HFF-Myc (cell line): ENCODE results near the gene SYCE3.

Source experiments
- DNase-seq: peaks from one replicate; pipeline ENCODE4 v3.0.0-alpha.2; 2011; ENCODE audit warnings: low read depth; ENCODE audit errors: extremely low read depth
- H3K4me3 ChIP-seq: replicated peaks from 2 replicates; pipeline ENCODE4 v1.5.1; 2011; ENCODE audit warnings: low read depth, mild to moderate bottlenecking, control low read depth, low read length
- TF ChIP-seq, protein P1 (sequence below): IDR thresholded peaks from 2 replicates; pipeline ENCODE4 v1.5.1; 2012; ENCODE audit warnings: mild to moderate bottlenecking, low read depth, low read length, control low read depth; ENCODE audit errors: missing control alignments

SYCE3 gene

DNA sequence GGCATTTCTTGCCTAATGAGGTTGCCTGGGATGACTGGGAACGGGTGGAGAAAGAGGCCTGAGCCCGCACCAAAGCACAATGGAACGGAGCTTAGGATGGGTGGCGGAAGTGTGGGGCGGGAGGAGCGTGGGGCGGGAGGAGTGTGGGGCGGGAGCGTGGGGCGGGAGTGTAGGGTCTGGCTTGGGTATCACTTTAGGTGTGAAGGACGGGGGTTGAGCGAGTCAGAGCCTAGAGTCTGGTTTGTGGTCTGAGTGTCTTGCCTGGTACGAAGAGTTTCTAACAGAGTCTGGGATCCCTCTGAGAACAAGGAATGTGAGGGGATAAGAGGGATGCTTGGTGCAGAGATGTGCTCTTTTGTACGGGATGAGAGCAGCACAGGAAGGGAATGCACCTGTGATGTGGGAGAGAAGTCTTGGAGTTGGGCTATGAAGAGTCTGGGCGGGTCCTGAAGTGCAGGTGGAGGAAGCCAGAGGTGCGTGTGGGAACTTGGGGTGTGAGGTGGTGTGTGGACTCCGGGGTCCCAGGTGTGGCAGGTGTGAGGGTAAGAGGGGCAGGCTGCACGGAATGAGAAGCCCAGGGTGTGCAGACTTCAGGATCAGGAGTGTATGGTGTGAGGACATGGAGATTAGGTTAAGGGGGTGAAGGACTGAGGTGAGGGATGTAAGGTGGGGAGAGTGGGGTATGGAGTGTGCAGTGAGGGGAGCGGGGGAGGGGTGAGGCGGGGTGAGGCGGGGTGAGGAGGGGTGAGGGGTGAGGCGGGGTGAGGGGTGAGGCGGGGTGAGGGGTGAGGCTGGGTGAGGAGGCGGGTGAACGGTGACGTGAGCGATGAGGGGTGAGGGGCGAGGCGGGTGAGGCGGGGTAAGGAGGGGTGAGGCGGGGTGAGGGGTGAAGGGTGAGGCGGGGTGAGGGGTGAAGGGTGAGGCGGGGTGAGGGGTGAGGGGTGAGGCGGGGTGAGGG, 1.0 kb downstream of the SYCE3 start:
- no peak overlapping the region for H3K4me3 ChIP-seq
- DNase-seq = no peak
- TF ChIP-seq, protein P1, sequence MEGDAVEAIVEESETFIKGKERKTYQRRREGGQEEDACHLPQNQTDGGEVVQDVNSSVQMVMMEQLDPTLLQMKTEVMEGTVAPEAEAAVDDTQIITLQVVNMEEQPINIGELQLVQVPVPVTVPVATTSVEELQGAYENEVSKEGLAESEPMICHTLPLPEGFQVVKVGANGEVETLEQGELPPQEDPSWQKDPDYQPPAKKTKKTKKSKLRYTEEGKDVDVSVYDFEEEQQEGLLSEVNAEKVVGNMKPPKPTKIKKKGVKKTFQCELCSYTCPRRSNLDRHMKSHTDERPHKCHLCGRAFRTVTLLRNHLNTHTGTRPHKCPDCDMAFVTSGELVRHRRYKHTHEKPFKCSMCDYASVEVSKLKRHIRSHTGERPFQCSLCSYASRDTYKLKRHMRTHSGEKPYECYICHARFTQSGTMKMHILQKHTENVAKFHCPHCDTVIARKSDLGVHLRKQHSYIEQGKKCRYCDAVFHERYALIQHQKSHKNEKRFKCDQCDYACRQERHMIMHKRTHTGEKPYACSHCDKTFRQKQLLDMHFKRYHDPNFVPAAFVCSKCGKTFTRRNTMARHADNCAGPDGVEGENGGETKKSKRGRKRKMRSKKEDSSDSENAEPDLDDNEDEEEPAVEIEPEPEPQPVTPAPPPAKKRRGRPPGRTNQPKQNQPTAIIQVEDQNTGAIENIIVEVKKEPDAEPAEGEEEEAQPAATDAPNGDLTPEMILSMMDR = no peak

DNA sequence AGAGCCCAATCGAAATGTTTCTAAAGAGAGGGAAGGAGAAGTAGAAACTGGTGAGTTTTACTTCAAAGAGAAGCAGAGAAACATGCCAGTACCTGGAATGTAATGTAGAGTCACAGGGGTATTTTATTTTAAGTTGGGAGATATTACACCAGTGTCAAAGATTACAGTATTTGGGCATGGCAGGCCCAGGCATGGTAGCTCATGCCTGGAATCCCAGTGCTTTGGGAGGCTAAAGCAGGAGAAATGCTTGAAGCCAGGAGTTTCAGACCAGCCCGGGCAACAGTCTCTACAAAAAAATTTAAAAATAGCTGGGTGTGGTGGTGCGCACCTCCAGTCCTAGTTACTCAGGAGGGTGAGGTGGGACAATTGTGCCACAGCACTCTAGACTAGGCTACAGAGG, 2.7 kb downstream of the SYCE3 start:
- no peak overlapping the region for H3K4me3 ChIP-seq
- TF ChIP-seq, protein P1 = no peak
- DNase-seq = no peak

DNA sequence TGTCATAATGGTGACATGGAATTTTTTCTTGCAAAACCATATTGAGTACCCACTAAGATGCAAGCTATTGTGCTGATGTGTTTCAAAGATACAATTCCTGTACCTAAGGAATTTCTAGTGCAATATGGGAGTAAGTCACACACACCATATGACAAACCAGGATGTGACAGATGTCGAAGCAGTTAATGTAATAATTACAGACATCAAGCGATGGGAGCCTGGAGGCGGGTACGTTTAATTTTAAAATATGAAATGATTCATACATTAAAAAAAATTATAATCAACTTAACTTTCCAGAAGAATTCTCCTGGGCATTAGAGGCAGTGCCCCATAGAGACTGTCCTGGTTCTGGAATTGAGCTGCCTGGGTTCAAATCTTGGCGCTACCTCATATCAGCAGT, 6.0 kb downstream of the SYCE3 start:
- no peak overlapping the region for H3K4me3 ChIP-seq
- TF ChIP-seq, protein P1 = no peak
- no peak for DNase-seq

DNA sequence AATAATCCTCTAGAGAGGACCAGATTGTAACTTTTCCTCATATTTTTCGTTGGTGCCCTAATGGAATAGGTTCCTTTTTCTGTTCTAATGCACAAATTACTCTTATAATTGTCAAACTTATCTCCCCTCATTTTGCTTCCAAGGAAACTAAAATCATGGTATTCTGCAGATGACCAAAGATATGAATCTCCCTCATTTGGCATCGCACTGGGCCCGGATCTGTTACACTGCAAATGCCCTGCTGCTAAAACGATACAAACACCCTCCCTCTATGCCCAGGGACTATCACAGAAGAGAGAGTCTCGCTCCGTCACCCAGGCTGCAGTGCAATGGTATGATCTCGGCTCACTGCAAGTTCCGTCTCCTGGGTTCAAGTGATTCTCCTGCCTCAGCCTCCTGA, 9.4 kb downstream of the SYCE3 start:
- TF ChIP-seq, protein P1 = no peak
- no peak overlapping the region for H3K4me3 ChIP-seq
- no peak for DNase-seq

DNA sequence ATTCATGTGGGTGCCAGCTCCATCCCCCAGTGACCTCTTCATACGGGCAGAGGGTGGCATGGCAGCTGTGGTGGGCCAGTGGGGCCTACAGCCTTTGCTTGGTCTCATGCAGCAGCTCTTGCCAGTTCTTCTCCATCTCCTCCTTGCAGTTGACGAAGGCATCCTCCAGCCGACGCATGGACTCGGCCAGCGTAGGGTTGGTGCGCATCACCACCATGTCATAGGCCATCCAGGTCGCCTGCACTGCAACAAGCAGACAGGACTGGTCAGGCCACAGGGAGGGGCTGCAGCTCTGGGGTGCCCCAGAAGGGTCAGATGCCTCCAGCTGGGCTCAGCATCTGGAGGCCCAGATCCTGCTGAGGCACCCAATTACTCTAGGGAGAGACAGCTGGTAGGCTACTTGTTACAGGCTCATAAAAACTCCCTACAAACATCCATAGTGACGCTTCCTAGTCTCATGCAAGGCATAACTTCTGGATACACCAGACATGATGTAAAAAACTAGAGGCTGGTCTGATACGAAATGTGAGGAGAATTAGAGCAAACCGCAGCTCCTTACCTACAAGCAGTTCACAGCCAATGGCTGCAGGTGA, 11.5 kb downstream of the SYCE3 start:
- no peak for DNase-seq
- TF ChIP-seq, protein P1 = no peak
- H3K4me3 ChIP-seq = no peak overlapping the region

DNA sequence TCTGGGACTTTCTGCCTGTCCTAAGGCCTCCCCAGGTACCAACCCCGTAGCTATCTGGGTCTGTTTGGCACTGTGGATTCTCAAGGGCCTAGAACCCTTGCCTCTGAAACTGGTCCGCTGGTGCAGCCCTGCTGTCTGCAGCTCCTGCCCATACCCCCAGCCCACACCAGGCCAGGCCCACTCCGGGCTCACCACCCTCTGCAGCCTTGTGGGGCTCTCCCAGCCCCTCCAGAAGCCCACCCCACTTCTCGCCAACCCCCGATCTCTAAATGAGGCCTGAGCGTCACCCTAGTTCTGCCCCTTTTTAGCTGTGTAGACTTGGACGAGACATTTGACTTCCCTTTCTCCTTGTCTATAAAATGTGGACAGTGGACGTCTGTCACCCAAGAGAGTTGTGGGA, 12.3 kb downstream of the SYCE3 start:
- no peak for DNase-seq
- TF ChIP-seq, protein P1 = no peak
- no peak overlapping the region for H3K4me3 ChIP-seq
